ENCODE data around the gene WDFY4. TPM values are rescaled to one million over a fixed set of nuclear protein-coding genes. Genes with fewer than 3 reads are reported as not detected.

WDFY4 gene
- total RNA-seq, 1 donor from 2014 or later: 4.3 TPM

DNA sequence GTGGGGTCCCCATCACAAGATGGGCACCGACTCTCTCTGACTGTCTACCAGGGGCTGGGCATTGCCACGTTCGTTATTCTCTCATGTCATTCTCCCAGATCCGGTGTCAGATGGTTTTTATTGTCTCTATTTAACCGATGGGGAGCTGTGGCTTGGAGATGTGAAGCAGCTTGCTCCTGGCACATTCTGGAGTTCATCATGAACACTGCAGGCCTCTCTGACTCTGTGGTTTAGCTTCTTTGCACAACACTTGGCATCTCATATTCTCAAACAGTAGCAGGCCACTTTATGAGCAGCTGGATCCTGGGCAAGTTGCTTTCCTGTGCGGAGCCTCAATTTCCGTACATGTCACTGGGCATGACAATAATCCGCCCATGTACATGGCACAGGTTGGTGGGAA is 135.1 kb downstream of the WDFY4 start:
- H3K4me3 Mint-ChIP-seq: no peak overlapping the region
- H3K36me3 Mint-ChIP-seq: no peaks in the 10 kb centered on the region
- peaks cover 29% of the 10 kb centered on the region for H3K27me3 Mint-ChIP-seq (ENCODE audit: low read depth)
- H3K4me1 Mint-ChIP-seq: no peaks in the 10 kb centered on the region
- H3K9me3 Mint-ChIP-seq: no peaks in the 10 kb centered on the region
- no peak for DNase-seq (ENCODE audit: low spot score in 2 of 2, unreplicated experiment in 2 of 2)
- no peak overlapping the region for H3K27ac Mint-ChIP-seq
- TF ChIP-seq, protein P1, sequence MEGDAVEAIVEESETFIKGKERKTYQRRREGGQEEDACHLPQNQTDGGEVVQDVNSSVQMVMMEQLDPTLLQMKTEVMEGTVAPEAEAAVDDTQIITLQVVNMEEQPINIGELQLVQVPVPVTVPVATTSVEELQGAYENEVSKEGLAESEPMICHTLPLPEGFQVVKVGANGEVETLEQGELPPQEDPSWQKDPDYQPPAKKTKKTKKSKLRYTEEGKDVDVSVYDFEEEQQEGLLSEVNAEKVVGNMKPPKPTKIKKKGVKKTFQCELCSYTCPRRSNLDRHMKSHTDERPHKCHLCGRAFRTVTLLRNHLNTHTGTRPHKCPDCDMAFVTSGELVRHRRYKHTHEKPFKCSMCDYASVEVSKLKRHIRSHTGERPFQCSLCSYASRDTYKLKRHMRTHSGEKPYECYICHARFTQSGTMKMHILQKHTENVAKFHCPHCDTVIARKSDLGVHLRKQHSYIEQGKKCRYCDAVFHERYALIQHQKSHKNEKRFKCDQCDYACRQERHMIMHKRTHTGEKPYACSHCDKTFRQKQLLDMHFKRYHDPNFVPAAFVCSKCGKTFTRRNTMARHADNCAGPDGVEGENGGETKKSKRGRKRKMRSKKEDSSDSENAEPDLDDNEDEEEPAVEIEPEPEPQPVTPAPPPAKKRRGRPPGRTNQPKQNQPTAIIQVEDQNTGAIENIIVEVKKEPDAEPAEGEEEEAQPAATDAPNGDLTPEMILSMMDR (IDR thresholded peaks at IDR 0.05; ENCODE audit: unreplicated experiment): no peak

DNA sequence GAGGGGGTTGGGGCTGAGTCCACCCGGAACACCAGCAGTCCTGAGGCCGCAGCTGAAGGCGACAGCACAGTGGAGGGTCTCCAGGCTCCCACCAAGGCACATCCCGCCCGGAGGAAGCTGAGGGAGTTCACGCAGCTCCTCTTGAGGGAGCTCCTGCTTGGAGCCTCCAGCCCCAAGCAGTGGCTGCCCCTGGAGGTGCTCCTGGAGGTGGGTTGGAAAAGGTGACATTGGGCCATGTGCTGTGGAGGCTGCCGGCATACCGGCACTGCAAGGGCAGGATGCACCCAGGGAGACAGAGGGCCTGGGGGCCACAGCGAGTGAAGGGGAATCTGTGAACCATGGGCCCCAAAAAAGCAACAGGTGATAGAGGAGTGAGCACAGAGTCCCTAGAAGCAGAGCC is 135.6 kb downstream of the WDFY4 start:
- Mint-ChIP-seq H3K9me3 (no peaks in the 10 kb centered on the region), H3K36me3 (no peaks in the 10 kb centered on the region), H3K27me3 (ENCODE audit: low read depth) (peaks cover 33% of the 10 kb centered on the region), H3K27ac (no peak overlapping the region), H3K4me1 (no peaks in the 10 kb centered on the region), H3K4me3 (no peak overlapping the region)
- no peak for DNase-seq (ENCODE audit: low spot score in 2 of 2, unreplicated experiment in 2 of 2)
- TF ChIP-seq, protein P1 (IDR thresholded peaks at IDR 0.05; ENCODE audit: unreplicated experiment): no peak

DNA sequence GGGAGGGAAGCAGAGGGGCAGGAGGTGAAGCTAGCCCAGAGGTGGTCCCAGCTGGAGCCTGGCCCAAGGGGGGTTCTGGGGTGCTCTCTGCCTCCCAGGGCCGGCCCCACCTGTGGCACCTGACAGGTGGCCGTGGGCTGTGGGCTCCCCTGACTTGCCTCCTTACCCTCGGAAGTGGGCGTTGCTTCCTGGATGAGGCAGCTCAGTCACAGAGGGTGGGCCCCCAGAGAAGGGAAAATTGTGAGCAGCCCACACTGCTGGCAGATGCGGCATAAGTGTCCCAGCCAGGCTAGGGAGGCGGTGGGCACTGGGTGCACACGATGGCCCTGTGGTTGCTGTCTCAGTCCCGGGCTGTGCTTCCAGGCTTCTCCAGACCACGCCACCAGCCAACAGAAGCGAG is 136.0 kb downstream of the WDFY4 start:
- TF ChIP-seq, protein P1 (IDR thresholded peaks at IDR 0.05; ENCODE audit: unreplicated experiment): no peak
- Mint-ChIP-seq H3K27ac (no peak overlapping the region), H3K9me3 (peaks cover 4% of the 10 kb centered on the region), H3K36me3 (no peaks in the 10 kb centered on the region), H3K4me3 (no peak overlapping the region), H3K27me3 (ENCODE audit: low read depth) (peaks cover 37% of the 10 kb centered on the region), H3K4me1 (no peaks in the 10 kb centered on the region)
- DNase-seq (ENCODE audit: low spot score in 2 of 2, unreplicated experiment in 2 of 2): no peak

DNA sequence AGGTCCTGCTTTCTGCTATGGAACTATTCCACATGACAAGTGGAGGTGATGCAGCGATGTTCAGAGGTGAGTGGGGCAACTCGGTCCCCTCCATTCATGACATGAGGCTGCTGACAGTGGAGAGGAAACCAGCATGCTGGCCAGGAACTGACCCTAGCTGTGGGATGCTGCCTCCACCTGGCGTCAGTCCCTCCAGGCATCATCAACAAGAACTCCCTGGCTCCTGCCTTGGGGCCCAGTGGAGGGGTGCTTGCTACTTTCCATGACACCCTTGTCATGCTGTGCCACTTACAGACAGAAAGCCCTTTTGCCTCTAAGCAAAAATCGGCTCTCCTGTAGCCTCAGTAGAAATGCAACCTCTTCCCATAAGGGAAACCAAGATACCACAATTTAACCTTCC is 136.4 kb downstream of the WDFY4 start:
- H3K4me1 Mint-ChIP-seq: no peaks in the 10 kb centered on the region
- H3K27ac Mint-ChIP-seq: no peak overlapping the region
- peaks cover 42% of the 10 kb centered on the region for H3K27me3 Mint-ChIP-seq (ENCODE audit: low read depth)
- TF ChIP-seq, protein P1 (IDR thresholded peaks at IDR 0.05; ENCODE audit: unreplicated experiment): no peak
- H3K36me3 Mint-ChIP-seq: no peaks in the 10 kb centered on the region
- H3K9me3 Mint-ChIP-seq: peaks cover 5% of the 10 kb centered on the region
- DNase-seq (ENCODE audit: low spot score in 2 of 2, unreplicated experiment in 2 of 2): no peak
- no peak overlapping the region for H3K4me3 Mint-ChIP-seq

GRCh38 chr10:48821692-48822091 is 137.0 kb downstream of the WDFY4 start:
- H3K4me3 Mint-ChIP-seq: no peak overlapping the region
- H3K27ac Mint-ChIP-seq: no peak overlapping the region
- no peaks in the 10 kb centered on the region for H3K4me1 Mint-ChIP-seq
- H3K9me3 Mint-ChIP-seq: peaks cover 5% of the 10 kb centered on the region
- TF ChIP-seq, protein P1 (IDR thresholded peaks at IDR 0.05; ENCODE audit: unreplicated experiment): no peak
- no peak for DNase-seq (ENCODE audit: low spot score in 2 of 2, unreplicated experiment in 2 of 2)
- H3K36me3 Mint-ChIP-seq: no peaks in the 10 kb centered on the region
- H3K27me3 Mint-ChIP-seq (ENCODE audit: low read depth): peaks cover 44% of the 10 kb centered on the region

DNA sequence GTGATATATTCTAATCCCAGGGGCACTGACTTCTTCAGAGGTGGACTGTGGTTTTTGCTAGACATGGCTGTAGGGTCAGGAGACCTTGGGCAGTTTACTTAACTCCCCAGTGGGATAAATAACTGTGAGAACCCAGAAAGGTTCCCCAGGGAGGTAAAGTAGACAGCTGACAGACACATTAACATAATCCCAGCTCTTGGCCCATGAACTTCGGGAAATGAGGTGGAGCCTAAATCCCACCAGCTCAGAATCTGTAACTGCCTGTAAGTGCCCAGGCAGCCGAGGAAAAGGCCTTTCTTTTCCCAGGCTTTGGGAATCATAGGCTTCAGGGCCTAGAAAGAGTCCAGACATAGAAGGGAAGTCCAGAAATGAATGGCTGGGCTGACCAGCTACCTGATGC is 149.0 kb downstream of the WDFY4 start:
- Mint-ChIP-seq H3K4me1 (no peaks in the 10 kb centered on the region), H3K27ac (no peak overlapping the region), H3K4me3 (no peak overlapping the region), H3K27me3 (ENCODE audit: low read depth) (peaks cover 27% of the 10 kb centered on the region), H3K9me3 (peaks cover 7% of the 10 kb centered on the region), H3K36me3 (no peaks in the 10 kb centered on the region)
- TF ChIP-seq, protein P1 (IDR thresholded peaks at IDR 0.05; ENCODE audit: unreplicated experiment): no peak
- no peak for DNase-seq (ENCODE audit: low spot score in 2 of 2, unreplicated experiment in 2 of 2)

All from mesothelial cell of epicardium (in vitro differentiated cells).